HepG2 (cell line): ENCODE measurements around the gene NSMCE4A. TPM values are rescaled to one million over a fixed set of nuclear protein-coding genes. Genes with fewer than 3 reads are reported as not detected.
A peak's percentile ranks its signal among the peaks of the same experiment; 100 is the strongest.

Source experiments
- FOXA3 ChIP-seq: IDR thresholded peaks from 2 replicates; pipeline ENCODE4 v1.6.1; 2016; ENCODE audit warnings: missing genetic modification reagents, missing compliant biosample characterization
- FOXO1 ChIP-seq: sonication (generic); formaldehyde crosslinking; IDR thresholded peaks from 2 replicates; pipeline ENCODE4 v1.4.0; 2020; ENCODE audit warnings: missing genetic modification reagents
- FOXP1 ChIP-seq, 2 experiments: fragments of 450-650 bp in 1 of 2; IDR thresholded peaks; 2 replicates each; pipeline ENCODE4 v1.6.1; 2017 to 2018; ENCODE audit warnings: antibody characterized with exemption in 1 of 2
- GABPB1 ChIP-seq: IDR thresholded peaks from 2 replicates; pipeline ENCODE4 v1.6.1; 2016; ENCODE audit warnings: mild to moderate bottlenecking, missing genetic modification reagents, moderate library complexity, missing compliant biosample characterization
- GZF1 ChIP-seq: sonication (generic); formaldehyde crosslinking; IDR thresholded peaks from 2 replicates; pipeline ENCODE4 v1.5.1; 2020; ENCODE audit warnings: mild to moderate bottlenecking, missing genetic modification reagents
- JDP2 ChIP-seq: sonication (generic); formaldehyde crosslinking; IDR thresholded peaks from 2 replicates; pipeline ENCODE4 v1.8.1; 2022; ENCODE audit warnings: missing genetic modification reagents, borderline replicate concordance
- KDM1A ChIP-seq: IDR thresholded peaks from 2 replicates; pipeline ENCODE4 v1.6.1; 2016; ENCODE audit warnings: missing compliant biosample characterization
- MXI1 ChIP-seq: IDR thresholded peaks from 3 replicates; pipeline ENCODE4 v1.6.1; 2012; ENCODE audit warnings: low read depth, low read length, inconsistent platforms, borderline replicate concordance
- NCOR1 ChIP-seq: fragments of 200-600 bp; sonication (generic); IDR thresholded peaks from 2 replicates; pipeline ENCODE4 v1.7.0; 2017; ENCODE audit warnings: antibody characterized with exemption, low read length, borderline replicate concordance
- NFATC3 ChIP-seq: sonication (generic); formaldehyde crosslinking; IDR thresholded peaks from 2 replicates; pipeline ENCODE4 v1.5.1; 2020; ENCODE audit warnings: mild to moderate bottlenecking, missing genetic modification reagents
- NR2F6 ChIP-seq, 2 experiments: IDR thresholded peaks; 2 replicates each; pipeline ENCODE4 v1.6.1; 2016; ENCODE audit warnings: antibody characterized with exemption in 1 of 2, mild to moderate bottlenecking in 1 of 2
- PRPF4 ChIP-seq: fragments of 200-400 bp; formaldehyde crosslinking; IDR thresholded peaks from 2 replicates; pipeline ENCODE4 v1.6.1; 2016; ENCODE audit warnings: low read length, low read depth; ENCODE audit not compliant: poor library complexity, severe bottlenecking
- SOX5 ChIP-seq: IDR thresholded peaks from 2 replicates; pipeline ENCODE4 v1.6.1; 2016; ENCODE audit warnings: borderline replicate concordance
- ZNF17 ChIP-seq: sonication (generic); formaldehyde crosslinking; IDR thresholded peaks from 2 replicates; pipeline ENCODE4 v1.5.0; 2020; ENCODE audit warnings: mild to moderate bottlenecking, missing genetic modification reagents
- ZNF205 ChIP-seq: IDR thresholded peaks from 2 replicates; pipeline ENCODE4 v1.6.1; 2018; ENCODE audit warnings: missing biosample characterization, missing genetic modification reagents
- ZNF333 ChIP-seq: sonication (generic); formaldehyde crosslinking; IDR thresholded peaks from 2 replicates; pipeline ENCODE4 v1.4.0; 2020; ENCODE audit warnings: mild to moderate bottlenecking, missing genetic modification reagents, borderline replicate concordance
- ZNF44 ChIP-seq: sonication (generic); formaldehyde crosslinking; IDR thresholded peaks from 2 replicates; pipeline ENCODE4 v1.5.1; 2020; ENCODE audit warnings: mild to moderate bottlenecking, missing genetic modification reagents
- ZSCAN31 ChIP-seq: sonication (generic); formaldehyde crosslinking; IDR thresholded peaks from 2 replicates; pipeline ENCODE4 v1.5.0; 2020; ENCODE audit warnings: low read depth, mild to moderate bottlenecking, missing genetic modification reagents
- polyA plus RNA-seq, 8 experiments: library from polyadenylated mRNA; depleted of rRNA in 3 of 8; stranded (reverse) in 7 of 8; unstranded in 1 of 8; fragments of >200 nt; fragmentation: Illumina TruSeq in 4 of 8; extraction: Trizol in 4 of 8; gene quantifications; 2 replicates each; pipeline versions ENCODE4 v1.2.1 to v1.2.3, GENCODE V29; 2011 to 2016; ENCODE audit warnings: low read depth in 4 of 8, missing spikeins in 1 of 8, mixed read lengths in 1 of 8; ENCODE audit not compliant: insufficient read depth in 1 of 8
- total RNA-seq, 5 experiments: library from RNA; depleted of rRNA; stranded (reverse); fragments of >200 nt; fragmentation: Illumina TruSeq; extraction: Trizol; gene quantifications; 2 replicates each; pipeline ENCODE4 v1.2.3, GENCODE V29; 2016; ENCODE audit warnings: low read depth in 1 of 5
- TF ChIP-seq, protein P1 (sequence below): sonication (generic); formaldehyde crosslinking; IDR thresholded peaks from 2 replicates; pipeline ENCODE4 v1.5.1; 2020; ENCODE audit warnings: mild to moderate bottlenecking, missing genetic modification reagents, moderate library complexity
- TF ChIP-seq, protein P2 (sequence below): sonication (generic); formaldehyde crosslinking; IDR thresholded peaks from 2 replicates; pipeline ENCODE4 v1.4.0; 2020; ENCODE audit warnings: missing genetic modification reagents, borderline replicate concordance
- TF ChIP-seq, protein P3 (sequence below): sonication (generic); formaldehyde crosslinking; IDR thresholded peaks from 2 replicates; pipeline ENCODE4 v1.4.0; 2020; ENCODE audit warnings: missing genetic modification reagents

Gene NSMCE4A
- total and polyA plus RNA-seq, 2 of the 13 experiments (the other 11 are each of a cell fraction or from before 2014, with no cell fraction given) = 61.1 to 91.6 TPM

DNA sequence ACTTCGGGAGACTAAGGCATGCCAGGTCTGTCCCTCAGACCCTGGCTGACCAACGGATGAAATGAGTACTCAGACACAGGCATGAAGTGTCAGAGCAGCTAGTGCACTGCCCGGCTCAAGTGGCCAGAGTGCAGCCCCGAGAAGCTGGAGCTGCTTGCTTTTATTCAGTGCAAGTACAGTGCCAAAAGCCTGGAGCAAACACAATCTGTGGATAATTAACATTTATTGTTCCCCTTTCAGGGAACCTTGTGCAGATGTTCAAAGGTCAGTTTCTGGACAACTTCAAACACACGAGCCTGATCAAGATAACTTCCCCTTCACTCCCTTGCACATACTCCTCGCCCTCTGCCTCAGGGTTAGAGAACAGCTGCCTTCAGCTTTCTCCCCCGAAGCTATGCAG is 39.3 kb downstream of the NSMCE4A start (continued):
- TF ChIP-seq, protein P1, sequence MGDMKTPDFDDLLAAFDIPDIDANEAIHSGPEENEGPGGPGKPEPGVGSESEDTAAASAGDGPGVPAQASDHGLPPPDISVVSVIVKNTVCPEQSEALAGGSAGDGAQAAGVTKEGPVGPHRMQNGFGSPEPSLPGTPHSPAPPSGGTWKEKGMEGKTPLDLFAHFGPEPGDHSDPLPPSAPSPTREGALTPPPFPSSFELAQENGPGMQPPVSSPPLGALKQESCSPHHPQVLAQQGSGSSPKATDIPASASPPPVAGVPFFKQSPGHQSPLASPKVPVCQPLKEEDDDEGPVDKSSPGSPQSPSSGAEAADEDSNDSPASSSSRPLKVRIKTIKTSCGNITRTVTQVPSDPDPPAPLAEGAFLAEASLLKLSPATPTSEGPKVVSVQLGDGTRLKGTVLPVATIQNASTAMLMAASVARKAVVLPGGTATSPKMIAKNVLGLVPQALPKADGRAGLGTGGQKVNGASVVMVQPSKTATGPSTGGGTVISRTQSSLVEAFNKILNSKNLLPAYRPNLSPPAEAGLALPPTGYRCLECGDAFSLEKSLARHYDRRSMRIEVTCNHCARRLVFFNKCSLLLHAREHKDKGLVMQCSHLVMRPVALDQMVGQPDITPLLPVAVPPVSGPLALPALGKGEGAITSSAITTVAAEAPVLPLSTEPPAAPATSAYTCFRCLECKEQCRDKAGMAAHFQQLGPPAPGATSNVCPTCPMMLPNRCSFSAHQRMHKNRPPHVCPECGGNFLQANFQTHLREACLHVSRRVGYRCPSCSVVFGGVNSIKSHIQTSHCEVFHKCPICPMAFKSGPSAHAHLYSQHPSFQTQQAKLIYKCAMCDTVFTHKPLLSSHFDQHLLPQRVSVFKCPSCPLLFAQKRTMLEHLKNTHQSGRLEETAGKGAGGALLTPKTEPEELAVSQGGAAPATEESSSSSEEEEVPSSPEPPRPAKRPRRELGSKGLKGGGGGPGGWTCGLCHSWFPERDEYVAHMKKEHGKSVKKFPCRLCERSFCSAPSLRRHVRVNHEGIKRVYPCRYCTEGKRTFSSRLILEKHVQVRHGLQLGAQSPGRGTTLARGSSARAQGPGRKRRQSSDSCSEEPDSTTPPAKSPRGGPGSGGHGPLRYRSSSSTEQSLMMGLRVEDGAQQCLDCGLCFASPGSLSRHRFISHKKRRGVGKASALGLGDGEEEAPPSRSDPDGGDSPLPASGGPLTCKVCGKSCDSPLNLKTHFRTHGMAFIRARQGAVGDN (CRISPR knock-in tag) = peak; percentile 53
- TF ChIP-seq ZNF333 (CRISPR knock-in tag) (no peak), JDP2 (CRISPR knock-in tag) (no peak), SOX5 (peak; percentile 96), FOXA3 (CRISPR knock-in tag) (peak; percentile 82), NR2F6 (IDR thresholded peaks at IDR 0.05) (peak; percentile 64), NR2F6 (CRISPR knock-in tag; IDR thresholded peaks at IDR 0.05) (peak; percentile 56; the same call in 1 of the 2 replicates), FOXO1 (CRISPR knock-in tag) (peak; percentile 24; the same call in 1 of the 2 replicates), GZF1 (CRISPR knock-in tag) (no peak), PRPF4 (no peak), GABPB1 (no peak; the same call in 1 of the 2 replicates), ZNF205 (CRISPR knock-in tag) (peak; percentile 69; the same call in 1 of the 2 replicates), ZNF44 (CRISPR knock-in tag) (no peak), ZNF17 (CRISPR knock-in tag) (no peak), MXI1 (peak; percentile 46; the same call in 1 of the 3 replicates), FOXP1 (IDR thresholded peaks at IDR 0.05) (no peak), FOXP1 (CRISPR knock-in tag; IDR thresholded peaks at IDR 0.05) (peak; percentile 53; the same call in 1 of the 2 replicates), NCOR1 (peak; percentile 96), NFATC3 (CRISPR knock-in tag) (no peak), KDM1A (CRISPR knock-in tag) (no peak), ZSCAN31 (CRISPR knock-in tag) (no peak)
- TF ChIP-seq, protein P2, sequence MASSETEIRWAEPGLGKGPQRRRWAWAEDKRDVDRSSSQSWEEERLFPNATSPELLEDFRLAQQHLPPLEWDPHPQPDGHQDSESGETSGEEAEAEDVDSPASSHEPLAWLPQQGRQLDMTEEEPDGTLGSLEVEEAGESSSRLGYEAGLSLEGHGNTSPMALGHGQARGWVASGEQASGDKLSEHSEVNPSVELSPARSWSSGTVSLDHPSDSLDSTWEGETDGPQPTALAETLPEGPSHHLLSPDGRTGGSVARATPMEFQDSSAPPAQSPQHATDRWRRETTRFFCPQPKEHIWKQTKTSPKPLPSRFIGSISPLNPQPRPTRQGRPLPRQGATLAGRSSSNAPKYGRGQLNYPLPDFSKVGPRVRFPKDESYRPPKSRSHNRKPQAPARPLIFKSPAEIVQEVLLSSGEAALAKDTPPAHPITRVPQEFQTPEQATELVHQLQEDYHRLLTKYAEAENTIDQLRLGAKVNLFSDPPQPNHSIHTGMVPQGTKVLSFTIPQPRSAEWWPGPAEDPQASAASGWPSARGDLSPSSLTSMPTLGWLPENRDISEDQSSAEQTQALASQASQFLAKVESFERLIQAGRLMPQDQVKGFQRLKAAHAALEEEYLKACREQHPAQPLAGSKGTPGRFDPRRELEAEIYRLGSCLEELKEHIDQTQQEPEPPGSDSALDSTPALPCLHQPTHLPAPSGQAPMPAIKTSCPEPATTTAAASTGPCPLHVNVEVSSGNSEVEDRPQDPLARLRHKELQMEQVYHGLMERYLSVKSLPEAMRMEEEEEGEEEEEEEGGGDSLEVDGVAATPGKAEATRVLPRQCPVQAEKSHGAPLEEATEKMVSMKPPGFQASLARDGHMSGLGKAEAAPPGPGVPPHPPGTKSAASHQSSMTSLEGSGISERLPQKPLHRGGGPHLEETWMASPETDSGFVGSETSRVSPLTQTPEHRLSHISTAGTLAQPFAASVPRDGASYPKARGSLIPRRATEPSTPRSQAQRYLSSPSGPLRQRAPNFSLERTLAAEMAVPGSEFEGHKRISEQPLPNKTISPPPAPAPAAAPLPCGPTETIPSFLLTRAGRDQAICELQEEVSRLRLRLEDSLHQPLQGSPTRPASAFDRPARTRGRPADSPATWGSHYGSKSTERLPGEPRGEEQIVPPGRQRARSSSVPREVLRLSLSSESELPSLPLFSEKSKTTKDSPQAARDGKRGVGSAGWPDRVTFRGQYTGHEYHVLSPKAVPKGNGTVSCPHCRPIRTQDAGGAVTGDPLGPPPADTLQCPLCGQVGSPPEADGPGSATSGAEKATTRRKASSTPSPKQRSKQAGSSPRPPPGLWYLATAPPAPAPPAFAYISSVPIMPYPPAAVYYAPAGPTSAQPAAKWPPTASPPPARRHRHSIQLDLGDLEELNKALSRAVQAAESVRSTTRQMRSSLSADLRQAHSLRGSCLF (CRISPR knock-in tag) = no peak
- TF ChIP-seq, protein P3, sequence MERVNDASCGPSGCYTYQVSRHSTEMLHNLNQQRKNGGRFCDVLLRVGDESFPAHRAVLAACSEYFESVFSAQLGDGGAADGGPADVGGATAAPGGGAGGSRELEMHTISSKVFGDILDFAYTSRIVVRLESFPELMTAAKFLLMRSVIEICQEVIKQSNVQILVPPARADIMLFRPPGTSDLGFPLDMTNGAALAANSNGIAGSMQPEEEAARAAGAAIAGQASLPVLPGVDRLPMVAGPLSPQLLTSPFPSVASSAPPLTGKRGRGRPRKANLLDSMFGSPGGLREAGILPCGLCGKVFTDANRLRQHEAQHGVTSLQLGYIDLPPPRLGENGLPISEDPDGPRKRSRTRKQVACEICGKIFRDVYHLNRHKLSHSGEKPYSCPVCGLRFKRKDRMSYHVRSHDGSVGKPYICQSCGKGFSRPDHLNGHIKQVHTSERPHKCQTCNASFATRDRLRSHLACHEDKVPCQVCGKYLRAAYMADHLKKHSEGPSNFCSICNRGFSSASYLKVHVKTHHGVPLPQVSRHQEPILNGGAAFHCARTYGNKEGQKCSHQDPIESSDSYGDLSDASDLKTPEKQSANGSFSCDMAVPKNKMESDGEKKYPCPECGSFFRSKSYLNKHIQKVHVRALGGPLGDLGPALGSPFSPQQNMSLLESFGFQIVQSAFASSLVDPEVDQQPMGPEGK = peak; percentile 31; the same call in 1 of the 2 replicates
